Transverse colon (tissue), 3 donors: ENCODE results near the gene SFTPA1.

Source experiments
- CTCF ChIP-seq, 5 experiments: fragments of 200-600 bp in 3 of 5; fragments of 450-650 bp in 2 of 5; sonication (generic) in 3 of 5; IDR thresholded peaks; 1 replicate in 2 of 5; 2 replicates in 3 of 5; pipeline ENCODE4 v1.5.1; 2016 to 2017; ENCODE audit warnings: antibody characterized with exemption in 5 of 5, inconsistent platforms in 3 of 5, mild to moderate bottlenecking in 2 of 5, moderate library complexity in 1 of 5
- EP300 ChIP-seq: sonication (generic); formaldehyde crosslinking; IDR thresholded peaks from one replicate; pipeline ENCODE4 v1.6.1; 2017; ENCODE audit warnings: antibody characterized with exemption, low read depth

GRCh38 chr10:79628988-79629954 is 18.5 kb downstream of the SFTPA1 start:
- TF ChIP-seq EP300 (no peak), CTCF (IDR thresholded peaks at IDR 0.05) (no peak)
